ENCODE measurements around the gene RNF103.

GRCh38 chr2:86596118-86596517 is 27.5 kb downstream of the RNF103 start:
- TF ChIP-seq, protein P1, sequence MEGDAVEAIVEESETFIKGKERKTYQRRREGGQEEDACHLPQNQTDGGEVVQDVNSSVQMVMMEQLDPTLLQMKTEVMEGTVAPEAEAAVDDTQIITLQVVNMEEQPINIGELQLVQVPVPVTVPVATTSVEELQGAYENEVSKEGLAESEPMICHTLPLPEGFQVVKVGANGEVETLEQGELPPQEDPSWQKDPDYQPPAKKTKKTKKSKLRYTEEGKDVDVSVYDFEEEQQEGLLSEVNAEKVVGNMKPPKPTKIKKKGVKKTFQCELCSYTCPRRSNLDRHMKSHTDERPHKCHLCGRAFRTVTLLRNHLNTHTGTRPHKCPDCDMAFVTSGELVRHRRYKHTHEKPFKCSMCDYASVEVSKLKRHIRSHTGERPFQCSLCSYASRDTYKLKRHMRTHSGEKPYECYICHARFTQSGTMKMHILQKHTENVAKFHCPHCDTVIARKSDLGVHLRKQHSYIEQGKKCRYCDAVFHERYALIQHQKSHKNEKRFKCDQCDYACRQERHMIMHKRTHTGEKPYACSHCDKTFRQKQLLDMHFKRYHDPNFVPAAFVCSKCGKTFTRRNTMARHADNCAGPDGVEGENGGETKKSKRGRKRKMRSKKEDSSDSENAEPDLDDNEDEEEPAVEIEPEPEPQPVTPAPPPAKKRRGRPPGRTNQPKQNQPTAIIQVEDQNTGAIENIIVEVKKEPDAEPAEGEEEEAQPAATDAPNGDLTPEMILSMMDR (conservative IDR thresholded peaks at IDR 0.05) = no peak
- TF ChIP-seq EZH2 (IDR thresholded peaks at IDR 0.05; ENCODE audit: low read depth) = no peak

All from PC-9 (cell line).